ENCODE data around the gene CCL4L2.
"Not testable (repeated sequence)": the region's sequence is repeated elsewhere in the genome, so short reads cannot be mapped to it uniquely, and the experiment has no call there.

The CCL4L2 gene

DNA sequence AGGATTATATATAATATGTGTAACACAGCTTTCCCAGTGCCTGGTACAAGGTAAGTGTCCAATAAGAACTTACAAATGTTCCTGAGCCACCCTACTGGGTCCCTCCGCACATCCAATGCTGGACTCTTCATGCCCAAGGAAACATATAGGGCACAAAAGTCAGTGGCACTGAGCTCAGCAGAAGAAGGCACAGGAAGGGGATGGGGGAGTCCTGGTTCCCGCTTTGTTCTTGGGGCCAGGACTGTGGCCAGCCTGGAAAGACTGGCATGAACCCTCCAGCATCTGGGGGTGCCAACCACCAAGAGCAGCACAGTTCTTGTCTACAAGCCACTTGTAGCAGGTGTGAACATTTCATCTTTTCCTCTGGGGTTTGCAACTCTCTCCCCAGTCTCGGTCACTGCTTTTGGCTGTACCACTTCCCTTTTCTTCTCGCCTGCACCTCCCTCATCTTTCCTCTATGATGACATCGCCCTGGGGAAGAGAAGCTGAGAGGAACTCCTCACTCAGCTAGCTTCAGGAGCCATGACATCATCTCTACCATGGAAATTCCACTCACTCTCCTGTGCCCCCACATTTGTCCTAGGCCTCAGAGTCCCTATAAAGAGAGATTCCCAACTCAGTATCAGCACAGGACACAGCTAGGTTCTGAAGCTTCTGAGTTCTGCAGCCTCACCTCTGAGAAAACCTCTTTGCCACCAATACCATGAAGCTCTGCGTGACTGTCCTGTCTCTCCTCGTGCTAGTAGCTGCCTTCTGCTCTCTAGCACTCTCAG, at the start of gene CCL4L2:
CCL4L2 (plus strand) TSS at position 625 of the 773 bp plus-strand sequence.
- not testable (repeated sequence) for DNase-seq (ENCODE audit: low spot score)

DNA sequence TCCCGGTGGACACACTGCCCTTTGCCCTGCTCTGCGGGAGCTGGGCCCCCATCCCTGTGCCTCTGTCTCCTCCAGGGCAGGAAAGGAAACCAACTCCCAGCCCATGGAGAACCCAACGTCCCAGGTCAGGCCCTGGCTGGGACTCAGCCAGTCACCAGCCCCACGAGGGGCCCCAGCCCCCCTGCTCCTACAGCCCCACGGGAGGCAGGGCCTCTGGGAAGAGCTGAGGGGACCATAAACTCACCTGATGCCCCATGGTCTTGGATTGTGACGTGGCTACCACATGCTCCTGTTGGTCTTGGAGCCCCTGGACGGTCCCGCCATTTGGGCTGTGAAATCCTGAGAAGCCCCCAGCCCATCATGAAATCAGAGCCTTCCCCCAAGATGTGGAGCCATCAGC, 42.0 kb upstream of the CCL4L2 start:
- DNase-seq (ENCODE audit: low spot score) = not testable (repeated sequence)

DNA sequence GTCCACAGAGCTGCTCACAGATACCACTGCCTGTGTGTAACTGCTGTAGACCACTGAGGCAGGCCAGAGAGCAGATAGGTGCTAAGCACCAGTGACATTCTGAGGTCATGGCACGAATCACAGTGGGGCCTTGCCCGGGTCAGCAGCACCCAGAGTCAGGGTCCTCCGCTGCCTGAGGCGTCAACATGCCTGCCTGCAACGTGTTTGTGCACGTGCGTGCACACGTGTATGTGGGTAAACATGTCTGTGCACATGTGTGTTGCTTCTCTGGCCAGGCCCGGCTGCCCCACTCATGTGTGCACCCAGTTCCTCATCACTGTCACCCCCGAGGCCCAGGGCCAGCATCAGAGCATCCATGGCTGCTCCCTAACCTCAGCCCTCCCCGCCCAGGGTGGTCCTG, 34.3 kb upstream of the CCL4L2 start, which contains the start of gene TBC1D3B:
TBC1D3B (minus strand) TSS at position 101 of the 400 bp plus-strand sequence. CDS start 1,586 bp downstream, outside the sequence.
- not testable (repeated sequence) for DNase-seq (ENCODE audit: low spot score)

DNA sequence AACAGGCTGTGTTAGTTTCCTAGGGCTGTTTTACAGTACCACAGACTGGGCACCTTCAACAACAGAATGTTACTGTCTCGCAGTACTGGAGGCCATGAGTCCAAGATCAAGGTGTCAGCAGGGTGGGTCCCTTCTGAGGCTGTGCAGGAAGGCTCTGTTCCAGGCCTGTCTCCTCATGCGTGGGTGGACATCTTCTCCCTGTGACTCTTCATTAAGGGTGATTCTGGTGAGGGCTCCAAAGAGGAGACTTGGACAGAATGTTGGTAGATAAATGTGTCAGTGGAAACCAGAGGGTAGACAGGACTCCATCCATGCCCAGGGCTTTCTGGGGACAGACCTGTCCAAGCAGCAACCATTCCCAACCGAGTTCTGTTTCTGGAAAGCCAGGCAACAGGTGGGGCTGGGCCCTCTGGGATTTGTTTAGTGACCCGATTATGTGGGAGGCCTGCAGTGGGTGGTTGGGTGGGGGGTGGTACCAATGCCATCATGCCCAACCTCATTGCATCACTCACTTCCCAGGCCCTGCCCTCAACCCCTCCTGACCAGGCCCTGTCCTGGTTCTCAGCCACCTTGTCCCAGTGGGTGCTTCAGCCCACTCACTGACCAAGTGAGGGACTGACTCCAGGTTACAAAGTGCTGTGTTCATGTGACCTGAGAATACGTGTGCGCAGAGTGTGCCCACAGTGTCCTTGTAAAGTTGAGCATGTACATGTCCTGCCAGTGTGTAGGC, 29.3 kb upstream of the CCL4L2 start:
- DNase-seq (ENCODE audit: low spot score) = not testable (repeated sequence)

DNA sequence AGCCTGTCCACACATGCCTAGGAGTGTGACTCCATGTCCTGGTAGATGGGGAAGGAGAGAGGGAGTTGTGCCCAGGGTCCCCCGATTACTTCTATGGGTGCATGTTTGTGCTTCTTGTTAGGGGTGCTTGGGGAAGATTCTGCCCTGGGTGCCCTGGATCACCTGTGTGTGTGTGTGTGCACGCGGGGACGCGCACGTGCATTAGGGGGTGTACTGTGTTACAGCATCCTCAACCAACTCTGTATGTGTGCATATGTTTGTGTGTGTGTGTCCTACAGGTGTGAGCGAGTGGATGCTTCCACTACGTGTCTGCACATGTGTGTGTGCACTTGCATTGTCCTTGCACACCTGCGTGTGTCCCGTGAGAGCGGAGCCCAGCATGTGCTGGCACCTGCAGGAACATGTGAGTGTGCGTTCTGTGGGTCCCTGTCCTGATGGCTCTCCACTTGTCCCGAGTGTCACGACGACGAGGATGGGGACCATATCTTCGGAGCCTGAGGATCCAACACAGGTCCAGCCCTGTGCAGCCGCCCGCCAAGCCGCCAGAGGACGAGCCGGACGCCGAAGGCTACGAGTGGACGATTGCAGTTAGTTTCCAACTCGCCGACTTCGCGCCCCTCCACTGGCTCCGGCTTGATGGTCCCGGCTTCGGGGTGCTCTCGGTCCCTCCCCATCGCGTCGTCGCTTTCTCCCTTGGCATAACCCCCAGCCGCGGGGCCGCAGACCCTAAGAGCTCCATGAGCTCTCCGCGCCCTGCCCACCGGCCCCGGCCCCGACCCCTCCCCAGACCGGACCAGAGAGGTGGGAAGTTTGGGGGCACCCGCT, 28.5 kb upstream of the CCL4L2 start:
- DNase-seq (ENCODE audit: low spot score) = no peak

DNA sequence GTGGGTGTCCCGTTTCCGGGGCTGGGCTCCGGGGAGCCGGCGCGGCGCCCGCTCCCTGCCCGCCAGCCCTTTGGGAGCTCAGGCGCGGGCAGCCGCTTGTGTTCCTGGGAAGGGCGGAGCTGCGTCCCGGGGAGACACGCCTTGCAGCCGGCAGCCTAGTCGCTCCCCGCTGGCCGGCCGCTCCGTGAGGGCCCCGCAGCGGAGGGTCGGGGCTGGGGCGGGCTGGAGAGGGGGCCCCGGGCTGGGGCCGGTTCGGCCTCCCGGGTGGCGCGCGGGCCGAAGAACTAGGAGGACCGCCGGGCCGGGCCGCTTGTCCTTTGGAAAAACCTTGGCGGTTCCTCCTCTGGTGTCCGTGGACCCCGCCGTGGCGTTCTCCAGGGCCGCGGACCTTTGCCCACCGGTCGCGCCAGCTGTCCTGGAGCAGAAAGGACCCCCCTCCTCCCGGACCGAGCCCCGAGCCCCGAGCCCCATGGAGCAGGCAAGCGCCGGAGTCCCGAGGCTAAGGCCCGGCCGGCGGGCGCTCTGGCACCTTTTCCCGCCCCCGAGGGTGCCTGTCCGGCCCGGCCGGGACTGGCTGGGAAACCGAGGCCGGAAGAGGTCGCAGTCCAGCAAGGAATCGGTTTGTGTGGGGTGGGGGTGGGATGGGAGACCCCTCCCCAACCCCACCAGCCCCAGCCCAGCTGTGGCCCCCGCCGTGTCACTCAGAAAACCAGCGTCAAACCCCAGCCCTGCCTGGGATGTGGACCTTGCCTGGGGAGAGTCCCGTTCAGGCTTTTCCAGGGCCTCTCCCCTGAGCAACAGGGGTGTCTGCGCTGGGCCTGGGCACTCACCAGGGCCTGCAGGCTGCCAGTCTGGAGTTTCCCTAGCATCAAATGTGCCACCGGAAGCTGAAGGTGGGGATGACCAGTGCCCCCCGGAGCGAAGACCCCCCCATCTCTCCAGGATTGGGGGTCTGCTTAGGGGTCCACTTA, 27.6 kb upstream of the CCL4L2 start:
- DNase-seq (ENCODE audit: low spot score) = peak; percentile 17

DNA sequence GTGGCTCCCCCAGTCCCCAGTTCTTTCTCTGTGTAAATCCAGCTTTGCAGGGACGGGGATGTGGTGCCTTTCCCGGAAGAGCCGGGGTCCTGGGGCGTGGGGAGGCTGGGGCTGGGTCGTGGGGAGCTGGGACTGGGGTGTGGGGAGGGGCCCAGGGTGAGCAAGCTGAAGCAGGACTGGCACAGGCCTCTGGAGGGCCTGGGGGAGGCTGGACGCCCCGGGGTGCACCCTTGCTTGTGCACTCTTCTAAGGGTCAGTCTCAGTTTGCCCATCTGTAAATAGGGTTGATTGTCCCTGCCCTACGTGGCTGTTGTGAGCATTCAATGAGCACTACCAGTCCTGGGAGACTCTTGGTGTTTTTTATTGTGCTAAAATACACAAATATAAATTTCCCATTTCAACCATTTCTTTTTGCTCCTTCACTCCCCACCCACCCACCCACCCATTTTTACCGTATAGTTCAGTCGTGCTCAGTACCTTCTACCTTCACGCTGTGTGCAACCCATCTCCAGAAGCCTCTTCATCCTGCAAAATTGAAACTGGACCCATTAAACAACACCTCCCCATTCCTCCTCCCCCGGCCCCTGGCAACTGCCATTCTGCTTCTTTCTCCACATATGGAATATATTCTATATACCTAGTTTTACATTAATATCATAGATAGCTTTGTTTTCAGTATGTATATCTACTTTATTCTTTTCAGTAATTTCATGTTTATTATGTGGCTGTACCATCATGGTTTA, 26.7 kb upstream of the CCL4L2 start:
- DNase-seq (ENCODE audit: low spot score) = no peak

DNA sequence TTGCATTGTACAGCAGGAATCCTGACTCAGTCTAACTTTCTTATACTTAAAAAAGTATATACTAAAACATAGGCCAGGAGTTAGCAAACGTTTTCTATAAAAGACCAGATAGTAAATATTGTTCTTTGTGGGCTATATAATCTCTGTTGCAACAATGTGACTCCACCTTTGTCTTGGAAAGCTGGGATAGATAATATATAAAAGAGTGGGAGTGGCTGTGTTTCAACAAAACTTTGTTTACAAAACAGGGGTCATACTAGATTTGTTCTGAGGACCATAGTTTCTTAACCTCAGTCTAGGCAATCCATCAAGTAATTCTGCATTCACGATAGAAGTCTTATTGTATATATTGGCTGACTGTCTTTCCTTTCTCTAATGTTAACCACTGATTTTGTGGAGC, 25.4 kb upstream of the CCL4L2 start:
- no peak for DNase-seq (ENCODE audit: low spot score)

DNA sequence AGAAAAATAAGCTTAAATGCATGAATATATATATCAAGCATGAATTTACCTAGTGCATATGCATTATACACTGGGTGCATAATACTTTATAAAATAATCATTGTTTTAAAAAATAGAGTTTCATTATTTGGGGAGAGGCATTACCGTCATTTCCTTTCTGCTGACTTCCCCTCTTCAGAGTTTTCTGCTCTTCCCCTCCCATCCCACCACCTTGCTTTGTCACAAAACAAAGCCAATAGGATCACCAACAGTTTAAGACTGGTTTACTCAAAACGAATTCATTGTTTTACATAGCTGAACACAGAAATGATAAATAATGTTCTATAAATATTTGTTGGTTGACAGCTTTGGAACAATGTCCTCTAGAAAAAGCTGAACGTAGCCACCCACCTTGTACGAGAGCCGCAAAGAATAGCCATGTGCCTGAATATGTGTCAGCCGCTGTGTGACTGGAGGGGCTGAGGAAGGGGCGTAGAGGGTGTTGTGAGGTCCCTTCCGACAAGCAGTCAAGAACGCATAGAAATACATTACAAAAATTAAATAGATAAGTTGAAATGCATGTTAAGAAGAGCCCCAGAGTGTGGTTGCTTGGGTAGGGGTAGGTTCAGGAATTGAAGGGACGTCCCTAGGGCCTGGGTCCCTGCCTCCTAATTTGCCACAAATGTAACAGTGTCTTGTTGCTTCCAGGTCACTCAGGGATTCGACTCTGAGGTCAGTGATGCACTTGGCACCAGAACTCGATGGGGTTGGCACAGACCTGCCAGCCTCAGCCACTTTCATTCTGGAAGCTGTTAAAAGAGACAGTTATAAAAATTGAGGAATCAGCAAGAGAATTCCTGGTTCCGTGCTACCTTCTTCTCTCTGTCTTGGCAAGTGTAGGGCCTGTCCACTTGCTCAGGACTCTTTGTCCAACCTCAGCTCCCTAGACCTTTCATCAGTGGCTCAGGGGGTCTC, 23.8 kb upstream of the CCL4L2 start:
- DNase-seq (ENCODE audit: low spot score) = not testable (repeated sequence)

DNA sequence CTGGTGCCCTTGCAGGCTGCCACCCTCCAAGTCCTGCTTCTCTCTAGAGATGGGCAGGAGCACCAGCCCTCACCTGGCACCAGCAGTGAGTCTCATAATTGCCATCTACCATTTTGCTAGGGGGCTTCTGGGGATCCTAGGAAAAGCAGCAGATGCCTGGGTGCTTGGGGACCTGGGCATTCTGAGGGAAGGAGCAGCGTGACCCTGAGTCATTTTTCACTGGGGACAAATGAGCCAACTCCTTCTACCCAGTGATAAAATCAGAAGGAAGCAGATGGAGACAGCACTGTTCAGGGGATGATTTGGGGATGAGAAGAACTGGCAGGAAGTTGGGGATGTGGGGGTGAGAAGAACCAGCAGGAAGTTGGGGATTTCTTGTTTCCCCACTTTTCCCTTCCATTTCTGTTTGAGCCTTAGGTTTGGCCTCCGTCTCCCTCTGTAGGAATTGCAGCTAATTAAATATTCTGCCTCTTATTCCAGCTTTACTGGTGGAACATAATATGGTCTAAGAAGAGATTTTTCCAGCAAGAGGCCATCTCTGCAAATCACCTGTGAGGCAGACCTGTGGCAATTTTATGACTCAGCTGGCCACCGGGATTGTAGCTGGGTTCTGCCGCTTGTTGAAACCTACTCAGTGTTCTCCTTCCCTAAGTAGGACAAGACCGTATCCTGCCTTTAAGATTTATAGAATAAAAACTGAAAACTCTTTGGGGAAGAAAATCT, 22.8 kb upstream of the CCL4L2 start:
- DNase-seq (ENCODE audit: low spot score) = not testable (repeated sequence)

DNA sequence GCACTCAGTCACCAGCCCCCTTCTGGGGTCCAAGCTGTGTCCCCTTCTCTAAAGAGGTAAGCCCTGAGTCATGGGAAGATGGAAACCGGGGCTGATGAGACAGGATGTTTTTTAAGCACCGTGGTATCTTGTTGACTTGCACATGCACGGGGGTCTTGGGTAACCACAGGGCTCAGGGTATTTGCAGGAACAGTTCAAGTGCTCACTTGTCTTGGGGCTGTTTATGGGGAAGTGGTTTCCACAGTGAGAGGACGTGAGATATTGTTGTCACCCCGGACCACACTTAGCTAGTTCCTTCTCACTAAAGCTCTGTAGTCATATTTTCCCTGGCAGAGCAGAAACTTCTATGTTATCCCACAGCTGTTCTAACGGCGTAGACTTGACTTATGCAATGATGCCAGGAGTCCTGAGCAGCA, 22.0 kb upstream of the CCL4L2 start:
- no peak for DNase-seq (ENCODE audit: low spot score)

DNA sequence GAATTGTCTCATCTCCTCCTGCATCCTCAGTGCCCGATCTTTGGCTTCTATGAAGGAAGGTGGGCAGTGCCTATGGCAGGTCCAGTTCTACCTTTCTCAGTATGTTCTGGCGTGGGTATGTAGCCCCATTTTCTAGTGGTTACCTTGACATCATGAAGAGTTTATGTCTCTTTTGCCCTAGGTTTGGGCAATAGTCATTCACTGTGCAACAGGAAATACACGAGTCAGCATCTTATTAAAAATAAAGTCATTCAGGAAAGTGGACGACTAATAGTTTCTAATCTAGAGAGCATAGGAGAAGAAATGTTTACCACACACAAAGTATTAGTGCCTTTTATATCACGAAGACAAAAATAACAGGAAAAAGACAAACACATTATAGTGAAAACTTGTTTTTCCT, 20.9 kb upstream of the CCL4L2 start:
- not testable (repeated sequence) for DNase-seq (ENCODE audit: low spot score)

DNA sequence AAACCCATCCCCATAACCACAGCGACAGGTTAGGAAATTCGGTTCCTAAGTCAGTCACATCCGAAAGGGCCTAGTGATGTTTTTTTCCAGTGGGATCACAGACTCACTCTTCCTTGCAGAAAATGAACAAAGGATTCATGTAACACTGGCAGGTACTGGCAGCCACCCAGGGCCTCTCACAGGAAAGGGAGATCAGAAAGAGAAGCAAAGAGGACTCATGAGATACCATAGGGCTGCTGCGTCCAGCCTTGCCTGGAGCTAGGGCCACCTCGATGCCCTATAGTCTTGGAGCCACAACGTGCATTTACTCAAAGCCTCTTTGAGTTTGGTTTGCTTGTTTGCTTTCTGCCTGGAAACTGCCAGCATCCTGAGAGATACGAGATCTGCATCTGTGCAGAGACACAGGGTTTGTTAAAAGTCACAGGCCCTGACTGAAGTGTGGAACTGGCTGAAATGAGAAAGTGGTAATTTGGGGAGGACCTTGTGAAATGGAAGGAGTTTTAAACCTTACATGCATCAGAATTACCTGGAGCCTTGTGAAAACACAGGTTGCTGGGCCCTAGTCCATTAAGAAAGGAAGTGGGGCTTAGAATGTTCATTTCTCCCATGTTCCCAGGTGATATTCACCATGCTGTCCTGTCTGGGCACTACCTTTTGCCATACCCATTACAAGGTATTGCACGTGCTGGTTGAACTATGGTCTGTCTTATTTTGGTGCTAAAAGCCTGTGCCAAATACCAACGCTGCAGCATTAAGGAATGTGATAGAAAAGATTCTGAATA, 20.1 kb upstream of the CCL4L2 start:
- DNase-seq (ENCODE audit: low spot score) = not testable (repeated sequence)

DNA sequence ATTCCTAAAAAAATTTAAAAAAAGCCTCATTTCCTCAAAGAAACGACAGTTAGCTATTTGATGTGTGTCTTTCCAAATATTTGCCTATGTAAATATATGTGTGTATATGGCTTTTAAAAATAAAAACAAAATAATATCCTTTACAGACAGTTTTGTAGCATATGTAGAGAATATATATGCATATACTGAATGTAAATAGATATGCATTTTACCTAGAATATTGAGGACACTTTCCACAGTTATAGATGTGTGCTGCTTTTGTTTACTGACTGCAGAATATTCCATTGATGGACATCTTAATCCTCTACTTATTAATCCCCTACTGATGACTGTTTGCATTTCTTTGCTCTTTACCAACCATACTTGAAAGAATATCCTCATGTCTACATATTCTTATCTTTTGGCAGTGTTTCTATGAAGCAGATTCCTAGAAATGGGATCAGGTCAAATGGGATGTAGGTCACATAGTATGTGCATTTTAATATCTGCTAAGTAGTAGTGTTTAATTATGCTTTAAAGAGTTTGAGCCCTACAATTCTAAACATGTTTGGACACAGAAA, 17.6 kb upstream of the CCL4L2 start:
- no peak for DNase-seq (ENCODE audit: low spot score)

DNA sequence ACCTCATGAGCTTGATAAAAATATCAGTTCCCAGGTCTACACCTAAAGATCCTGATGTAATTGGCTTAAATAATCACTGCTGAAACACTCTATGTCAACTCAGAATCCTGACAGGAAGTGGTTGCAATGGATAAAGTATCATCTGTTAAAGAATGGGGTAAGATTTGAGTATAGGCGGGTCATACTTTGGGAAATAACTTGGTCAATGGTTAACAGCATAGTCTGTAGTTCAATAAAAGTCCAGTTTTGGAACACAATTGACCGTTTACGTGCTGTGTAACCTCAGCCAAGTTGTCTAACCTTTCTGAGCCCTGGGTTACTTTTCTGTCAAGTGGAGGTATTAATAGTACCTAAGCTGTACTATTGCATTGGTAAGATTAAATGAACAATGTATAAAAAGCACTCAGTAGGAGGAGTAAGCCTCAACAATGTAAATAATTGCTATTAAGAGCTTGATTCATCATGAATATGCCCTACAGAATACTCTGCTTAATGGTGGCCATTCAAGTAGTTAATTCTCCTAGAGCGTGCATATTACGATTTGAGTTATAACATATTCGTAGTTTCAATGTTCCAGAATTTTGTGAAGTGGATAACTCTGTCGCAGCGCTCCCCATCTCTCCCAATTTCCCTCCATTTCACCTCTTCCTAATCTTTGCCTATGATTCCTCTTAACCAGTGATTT, 16.6 kb upstream of the CCL4L2 start:
- not testable (repeated sequence) for DNase-seq (ENCODE audit: low spot score)

DNA sequence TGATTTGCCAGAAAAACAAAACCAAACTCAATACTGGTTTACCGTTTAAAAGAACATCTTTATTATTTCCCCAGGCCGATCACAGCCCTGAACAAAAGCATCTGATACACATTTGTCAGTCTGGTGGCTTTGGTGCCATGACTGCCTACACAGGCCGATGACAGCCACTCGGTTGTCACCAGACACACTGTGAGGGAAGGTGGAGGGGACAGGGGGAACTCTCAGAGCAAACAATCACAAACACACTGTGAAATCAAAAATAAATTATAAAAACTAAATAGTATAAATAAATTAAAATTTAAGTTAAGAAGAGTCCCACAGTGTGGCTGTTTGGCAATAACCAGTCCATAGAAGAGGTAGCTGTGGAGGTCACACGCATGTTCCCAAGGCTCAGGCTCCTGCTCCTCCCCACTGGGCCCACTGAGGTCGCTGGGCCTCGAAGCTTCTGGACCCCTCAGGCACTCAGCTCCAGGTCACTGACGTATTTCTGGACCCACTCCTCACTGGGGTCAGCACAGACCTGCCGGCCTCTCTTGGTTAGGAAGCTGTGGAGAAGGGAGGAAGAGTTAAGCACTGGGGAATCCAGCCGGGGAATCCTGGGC, 15.9 kb upstream of the CCL4L2 start:
- not testable (repeated sequence) for DNase-seq (ENCODE audit: low spot score)
